K562 (cell line): Measurements from ENCODE around the gene TULP1. TPM values are rescaled to one million over a fixed set of nuclear protein-coding genes. Genes with fewer than 3 reads are reported as not detected.

Experiments
- ATAC-seq: fragments of 200-7000 bp; cut with Tn5 transposase; 3 replicates; pipeline ENCODE4 v1.9.1; 2020; ENCODE audit warnings: moderate library complexity
- BruUV-seq: library from RNA; stranded (reverse); fragments of 400-500 nt; replicated peaks from 2 replicates; lab custom pipeline; 2021; lab: Mats Ljungman, UMichigan
- CTCF ChIA-PET: fragments of 300-600 bp; formaldehyde crosslinking; extraction: SDS; loops from one replicate; lab custom pipeline; 2021; ENCODE audit warnings: low intra/inter-chr PET ratio; lab: Yijun Ruan, JAX
- POLR2A ChIA-PET: fragments of 300-600, 350-650 bp; sonication (Branson Sonifier 250); formaldehyde crosslinking; extraction: SDS; loops from one replicate; lab custom pipeline; 2021; ENCODE audit warnings: antibody characterized with exemption, inconsistent platforms; lab: Yijun Ruan, JAX
- DNase-seq, 4 experiments: peaks; one replicate each; pipeline versions ENCODE4 v3.0.0 to v3.0.0-alpha.2; 2011 to 2018; ENCODE audit warnings: low spot score in 3 of 4, mixed read lengths in 3 of 4; ENCODE audit errors: extremely low read depth in 1 of 4
- FAIRE-seq: peaks from 2 replicates; lab custom pipeline; 2011; peaks lifted over from hg19 to GRCh38; lab: Jason Lieb, UNC
- H2AFZ ChIP-seq: 2 replicates; pipeline ENCODE4 v1.6.0; 2011; ENCODE audit warnings: low read depth, low read length, control low read depth, inconsistent platforms
- H3K27ac ChIP-seq: fragments of 200-600 bp; 3 replicates; pipeline ENCODE4 v1.8.0; 2011; ENCODE audit warnings: low read depth, mild to moderate bottlenecking, control low read depth, inconsistent platforms, low read length, moderate library complexity, mixed read lengths; ENCODE audit errors: extremely low read depth
- H3K27me3 ChIP-seq, 2 experiments: fragments of 300-600 bp in 1 of 2; 2 replicates in 1 of 2; 3 replicates in 1 of 2; pipeline versions ENCODE4 v1.6.0 to v1.8.0; 2011; ENCODE audit warnings: inconsistent platforms in 2 of 2, low read length in 2 of 2, mild to moderate bottlenecking in 1 of 2, mixed read lengths in 1 of 2, moderate library complexity in 1 of 2; ENCODE audit not compliant: control insufficient read depth in 2 of 2, insufficient read depth in 2 of 2
- H3K36me3 ChIP-seq: fragments of 300-600 bp; 3 replicates; pipeline ENCODE4 v1.8.0; 2011; ENCODE audit warnings: mild to moderate bottlenecking, low read length, inconsistent platforms; ENCODE audit not compliant: control insufficient read depth, insufficient read depth
- H3K4me1 ChIP-seq, 2 experiments: fragments of 200-600 bp in 1 of 2; replicated peaks in 1 of 2; 2 replicates in 1 of 2; 3 replicates in 1 of 2; pipeline versions ENCODE4 v1.5.1 to v1.8.0; 2011; ENCODE audit warnings: inconsistent platforms in 2 of 2, low read length in 2 of 2, mild to moderate bottlenecking in 1 of 2, mixed read lengths in 1 of 2, moderate library complexity in 1 of 2; ENCODE audit not compliant: control insufficient read depth in 2 of 2, insufficient read depth in 2 of 2
- H3K4me2 ChIP-seq: 2 replicates; pipeline ENCODE4 v1.6.1; 2011; ENCODE audit warnings: low read length, control low read depth, inconsistent platforms, mixed read lengths; ENCODE audit not compliant: insufficient read depth
- H3K4me3 ChIP-seq: fragments of 200-600 bp; sonication (generic), shearing (Covaris generic); 2 replicates; pipeline ENCODE4 v1.5.1; 2016; ENCODE audit warnings: control low read depth, inconsistent platforms
- H3K79me2 ChIP-seq: fragments of 200-600 bp; 3 replicates; pipeline ENCODE4 v1.8.0; 2011; ENCODE audit warnings: low read length, inconsistent platforms; ENCODE audit not compliant: control insufficient read depth, insufficient read depth
- H3K9ac ChIP-seq, 2 experiments: 2 replicates each; pipeline versions ENCODE4 v1.6.0 to v1.6.1; 2011; ENCODE audit warnings: low read depth in 2 of 2, low read length in 2 of 2, control low read depth in 1 of 2, inconsistent platforms in 1 of 2, mild to moderate bottlenecking in 1 of 2, mixed read lengths in 1 of 2; ENCODE audit not compliant: insufficient read depth in 1 of 2
- H3K9me1 ChIP-seq: one replicate; pipeline ENCODE4 v1.6.0; 2011; ENCODE audit warnings: inconsistent platforms, mild to moderate bottlenecking, low read length, moderate library complexity; ENCODE audit not compliant: control insufficient read depth, insufficient read depth
- H3K9me3 ChIP-seq: replicated peaks from 2 replicates; pipeline ENCODE4 v1.5.1; 2011; ENCODE audit warnings: low read depth, low read length, inconsistent platforms; ENCODE audit not compliant: control insufficient read depth, insufficient read depth
- H4K20me1 ChIP-seq: replicated peaks from 2 replicates; pipeline ENCODE4 v1.6.1; 2011; ENCODE audit warnings: low read length, inconsistent platforms, mixed read lengths; ENCODE audit not compliant: control insufficient read depth, insufficient read depth
- ELK3 ChIP-seq: fragments of 450-650 bp; formaldehyde crosslinking; IDR thresholded peaks from 2 replicates; pipeline ENCODE4 v1.4.0; 2020; ENCODE audit warnings: mild to moderate bottlenecking
- EWSR1 ChIP-seq: fragments of 450-650 bp; IDR thresholded peaks from 2 replicates; pipeline ENCODE4 v1.6.1; 2018; ENCODE audit warnings: borderline replicate concordance, mild to moderate bottlenecking, low read depth, moderate library complexity; ENCODE audit not compliant: partially characterized antibody
- PKNOX1 ChIP-seq: fragments of 450-650 bp; IDR thresholded peaks from 2 replicates; pipeline ENCODE4 v1.6.1; 2016
- SRSF1 ChIP-seq: fragments of 200-400 bp; formaldehyde crosslinking; IDR thresholded peaks from 2 replicates; pipeline ENCODE4 v1.6.1; 2017; ENCODE audit warnings: mild to moderate bottlenecking, low read depth, low read length, moderate library complexity
- ZFP91 ChIP-seq: sonication (generic); formaldehyde crosslinking; IDR thresholded peaks from 2 replicates; pipeline ENCODE4 v1.8.0; 2022; ENCODE audit warnings: mild to moderate bottlenecking, missing genetic modification reagents
- WGBS: fragments of 100-300 bp; shearing (Covaris generic); methylation state at CpG from one replicate; pipeline ENCODE4 v1.1.6; 2016; ENCODE audit warnings: low coverage, mixed read lengths; ENCODE audit not compliant: insufficient coverage; ENCODE audit errors: missing lambda C conversion rate; 5-methylcytosine and 5-hydroxymethylcytosine counted together
- in situ Hi-C: fragments of 300-500 bp; cut with MboI; formaldehyde crosslinking; loops from 4 replicates; pipeline ENCODE4 v1.15.0; 2018; ENCODE audit warnings: inconsistent platforms, mixed read lengths
- intact Hi-C: fragments of 100-400 bp; cut with micrococcal nuclease; formaldehyde crosslinking; loops from 2 replicates; pipeline ENCODE4 v1.14.2; 2022
- polyA plus RNA-seq, 8 experiments: library from polyadenylated mRNA; depleted of rRNA in 4 of 8; stranded (reverse) in 5 of 8; unstranded in 3 of 8; fragments of >200 nt; fragmentation: Nextera tagmentation in 2 of 8; fragmentation: Illumina TruSeq in 1 of 8; extraction: Ambion mirVana in 2 of 8; extraction: Trizol in 1 of 8; gene quantifications; 2 replicates each; pipeline versions ENCODE4 v1.2.1 to v1.2.3, GENCODE V29; 2011 to 2014; ENCODE audit warnings: inconsistent platforms in 1 of 8, missing spikeins in 1 of 8
- total RNA-seq, 7 experiments: library from RNA; depleted of rRNA in 6 of 7; stranded (reverse); fragments of >200 nt in 6 of 7; fragmentation: Illumina TruSeq in 2 of 7; extraction: Trizol in 2 of 7; gene quantifications; 2 replicates each; pipeline versions ENCODE4 v1.2.1 to v1.2.3, GENCODE V29; 2011 to 2021; ENCODE audit warnings: low replicate concordance in 1 of 7

Gene TULP1
- total and polyA plus RNA-seq, 9 of the 15 experiments (the other 6 are each of a cell fraction or from before 2014, with no cell fraction given) = 0.06 to 0.17 (median 0.09) TPM; not detected in 6

- TF ChIP-seq ZFP91 = no peak
- no peak for TF ChIP-seq SRSF1
Observed at GRCh38 chr6:35481226-35481625, 31.5 kb downstream of the TULP1 start (continued).

GRCh38 chr6:35480176-35480575 is 32.5 kb downstream of the TULP1 start:
- no peak for FAIRE-seq
- no TSS peak for BruUV-seq
- POLR2A ChIA-PET = interaction anchor here (4.5 to 9.5 kb wide), 2 partner anchors 9 to 10 kb away, joined by 34 to 167 read pairs; partner anchors contain the start of gene RPL10A

More at GRCh38 chr6:35480176-35480575, 32.5 kb downstream of the TULP1 start:
- DNase-seq (no peak), ATAC-seq (no peak)
- Histone ChIP-seq H3K4me1 (peaks cover 4 to 24% of the 10 kb centered on the region in 2 experiments; a peak in 3 of 5 replicates), H3K27me3 (no peaks in the 10 kb centered on the region), H3K36me3 (no peaks in the 10 kb centered on the region; the same call in 2 of the 3 replicates), H3K9ac (no peak overlapping the region), H2AFZ (no peak overlapping the region), H3K9me3 (no peaks in the 10 kb centered on the region), H3K4me2 (no peak overlapping the region), H3K4me3 (no peak overlapping the region), H3K79me2 (no peaks in the 10 kb centered on the region), H4K20me1 (peaks cover 7% of the 10 kb centered on the region; the same call in 1 of the 2 replicates), H3K27ac (no peak overlapping the region), H3K9me1 (no peaks in the 10 kb centered on the region)
- intact Hi-C loops = no loop called here
- in situ Hi-C loops = no loop called here
- CTCF ChIA-PET = no interaction called here
- no peak for TF ChIP-seq EWSR1
- TF ChIP-seq PKNOX1 = no peak
- no peak for TF ChIP-seq ELK3 (CRISPR knock-in tag)
- 84% methylated on average over 12 of the region's 12 CpGs for WGBS
